ENCODE results near the gene C1orf159.

Gene C1orf159

DNA sequence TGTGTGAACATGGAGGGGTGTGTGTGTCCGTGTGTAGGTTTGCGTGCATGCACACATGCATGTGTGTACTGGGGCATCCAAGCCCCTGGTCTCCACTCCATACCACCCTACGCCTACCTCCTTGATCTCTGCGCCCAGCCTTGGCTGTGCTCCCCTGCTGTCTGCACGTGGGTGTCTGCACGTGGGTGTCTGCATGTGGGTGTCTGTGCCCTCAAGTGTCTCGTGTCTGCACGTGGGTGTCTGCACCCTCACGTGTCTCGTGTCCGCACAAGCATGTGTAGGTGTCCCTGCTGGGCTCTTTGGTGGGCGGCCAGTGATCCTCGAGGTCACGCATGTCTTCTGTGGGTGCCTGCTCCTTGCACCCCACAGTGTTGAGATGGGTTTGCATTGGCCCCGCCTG is 62.9 kb downstream of the C1orf159 start:
- Histone ChIP-seq H3K36me3 (ENCODE audit: control insufficient read depth in 2 of 2, insufficient read depth in 1 of 2, low read length in 2 of 2) (peaks cover 0 to 59% of the 10 kb centered on the region in 2 experiments; a peak in 1 of 3 replicates), H3K27ac (ENCODE audit: extremely low read depth, low read depth, low read length) (no peak overlapping the region), H3K4me3 (ENCODE audit: low read depth, low read length) (no peak overlapping the region), H3K4me1 (ENCODE audit: control insufficient read depth, insufficient read depth, low read length) (no peaks in the 10 kb centered on the region), H3K9me3 (ENCODE audit: control insufficient read depth, insufficient read depth, low read depth, low read length) (no peaks in the 10 kb centered on the region)
- ChIA-PET POLR2A (no interaction called here), CTCF (interaction anchor here (0.9 kb wide), 1 partner anchor 11 kb away, joined by 3 read pairs; no protein-coding TSS in a partner anchor)
- TF ChIP-seq ZNF843 (tag by site-specific recombination; IDR thresholded peaks at IDR 0.05) = no peak
- peak; percentile 96 for TF ChIP-seq EGR2 (tag by site-specific recombination; IDR thresholded peaks at IDR 0.05; ENCODE audit: low read depth)
- no peak for TF ChIP-seq ZNF776 (tag by site-specific recombination; IDR thresholded peaks at IDR 0.05; ENCODE audit: borderline replicate concordance)
- no peak for TF ChIP-seq ZNF623 (tag by site-specific recombination; IDR thresholded peaks at IDR 0.05)
- TF ChIP-seq ZNF660 (tag by site-specific recombination; IDR thresholded peaks at IDR 0.05) = no peak
- TF ChIP-seq ZNF2 (tag by site-specific recombination; IDR thresholded peaks at IDR 0.05) = no peak
- TF ChIP-seq, protein P1, sequence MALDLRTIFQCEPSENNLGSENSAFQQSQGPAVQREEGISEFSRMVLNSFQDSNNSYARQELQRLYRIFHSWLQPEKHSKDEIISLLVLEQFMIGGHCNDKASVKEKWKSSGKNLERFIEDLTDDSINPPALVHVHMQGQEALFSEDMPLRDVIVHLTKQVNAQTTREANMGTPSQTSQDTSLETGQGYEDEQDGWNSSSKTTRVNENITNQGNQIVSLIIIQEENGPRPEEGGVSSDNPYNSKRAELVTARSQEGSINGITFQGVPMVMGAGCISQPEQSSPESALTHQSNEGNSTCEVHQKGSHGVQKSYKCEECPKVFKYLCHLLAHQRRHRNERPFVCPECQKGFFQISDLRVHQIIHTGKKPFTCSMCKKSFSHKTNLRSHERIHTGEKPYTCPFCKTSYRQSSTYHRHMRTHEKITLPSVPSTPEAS (tag by site-specific recombination; IDR thresholded peaks at IDR 0.05) = no peak
- TF ChIP-seq KLF16 (tag by site-specific recombination; IDR thresholded peaks at IDR 0.05) = no peak
- TF ChIP-seq ZFHX2 (tag by site-specific recombination; conservative IDR thresholded peaks at IDR 0.05) = peak; percentile 99

DNA sequence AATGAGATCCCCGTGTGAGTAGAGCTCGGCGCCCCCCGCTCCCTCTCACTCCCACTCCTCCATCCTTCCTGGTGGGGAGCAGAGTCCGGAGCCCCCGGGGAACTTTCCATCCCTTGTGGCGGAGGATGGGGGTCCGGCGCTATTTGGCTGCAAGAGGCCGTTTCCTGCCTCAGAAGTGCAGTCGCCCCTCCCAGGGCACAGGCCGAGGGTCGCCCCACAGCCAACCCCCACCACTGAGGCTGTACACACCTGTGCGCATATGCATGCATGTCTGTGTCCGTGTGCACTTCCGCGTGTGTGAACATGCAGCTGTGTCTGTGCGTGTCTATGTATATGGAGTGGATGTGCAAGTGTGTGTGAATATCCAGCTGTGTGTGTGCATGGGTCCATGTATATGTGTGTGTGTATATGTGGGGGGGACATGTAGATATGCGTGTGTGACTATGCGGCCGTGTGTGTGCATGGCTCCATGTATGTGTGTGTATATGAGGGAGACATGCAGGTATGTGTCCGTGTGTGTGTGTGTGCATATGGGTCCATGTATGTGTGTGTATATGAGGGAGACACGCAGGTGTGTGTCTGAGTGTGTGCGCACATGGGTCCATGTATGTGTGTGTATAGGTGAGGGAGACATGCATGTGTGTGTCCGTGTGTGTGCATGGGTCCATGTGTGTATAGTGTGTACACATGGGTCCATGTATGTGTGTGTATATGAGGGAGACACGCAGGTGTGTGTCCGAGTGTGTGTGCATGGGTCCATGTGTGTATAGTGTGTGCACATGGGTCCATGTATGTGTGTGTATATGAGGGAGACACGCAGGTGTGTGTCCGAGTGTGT is 63.7 kb downstream of the C1orf159 start:
- CTCF ChIA-PET = interaction anchor here (0.5 to 1.1 kb wide), 2 partner anchors 30 to 68 kb away, joined by 4 read pairs; no protein-coding TSS in a partner anchor
- H3K4me1 ChIP-seq (ENCODE audit: control insufficient read depth, insufficient read depth, low read length) = no peaks in the 10 kb centered on the region
- H3K9me3 ChIP-seq (ENCODE audit: control insufficient read depth, insufficient read depth, low read depth, low read length) = no peaks in the 10 kb centered on the region
- H3K4me3 ChIP-seq (ENCODE audit: low read depth, low read length) = no peak overlapping the region
- H3K27ac ChIP-seq (ENCODE audit: extremely low read depth, low read depth, low read length) = no peak overlapping the region
- POLR2A ChIA-PET = no interaction called here
- peaks cover 0 to 65% of the 10 kb centered on the region in 2 experiments; a peak in 1 of 3 replicates for H3K36me3 ChIP-seq (ENCODE audit: control insufficient read depth in 2 of 2, insufficient read depth in 1 of 2, low read length in 2 of 2)
- TF ChIP-seq, protein P1 (tag by site-specific recombination; IDR thresholded peaks at IDR 0.05) = peak; percentile 90
- TF ChIP-seq ZNF629 (tag by site-specific recombination; IDR thresholded peaks at IDR 0.05) (no peak), ZNF791 (tag by site-specific recombination; IDR thresholded peaks at IDR 0.05) (no peak), ZNF121 (tag by site-specific recombination; IDR thresholded peaks at IDR 0.05) (no peak), BCL11A (tag by site-specific recombination; IDR thresholded peaks at IDR 0.05; ENCODE audit: low read depth) (no peak), KLF8 (tag by site-specific recombination; IDR thresholded peaks at IDR 0.05) (no peak), ZNF660 (tag by site-specific recombination; IDR thresholded peaks at IDR 0.05) (no peak), ZNF843 (tag by site-specific recombination; IDR thresholded peaks at IDR 0.05) (no peak), SP7 (tag by site-specific recombination; IDR thresholded peaks at IDR 0.05) (no peak)
- TF ChIP-seq, protein P2, sequence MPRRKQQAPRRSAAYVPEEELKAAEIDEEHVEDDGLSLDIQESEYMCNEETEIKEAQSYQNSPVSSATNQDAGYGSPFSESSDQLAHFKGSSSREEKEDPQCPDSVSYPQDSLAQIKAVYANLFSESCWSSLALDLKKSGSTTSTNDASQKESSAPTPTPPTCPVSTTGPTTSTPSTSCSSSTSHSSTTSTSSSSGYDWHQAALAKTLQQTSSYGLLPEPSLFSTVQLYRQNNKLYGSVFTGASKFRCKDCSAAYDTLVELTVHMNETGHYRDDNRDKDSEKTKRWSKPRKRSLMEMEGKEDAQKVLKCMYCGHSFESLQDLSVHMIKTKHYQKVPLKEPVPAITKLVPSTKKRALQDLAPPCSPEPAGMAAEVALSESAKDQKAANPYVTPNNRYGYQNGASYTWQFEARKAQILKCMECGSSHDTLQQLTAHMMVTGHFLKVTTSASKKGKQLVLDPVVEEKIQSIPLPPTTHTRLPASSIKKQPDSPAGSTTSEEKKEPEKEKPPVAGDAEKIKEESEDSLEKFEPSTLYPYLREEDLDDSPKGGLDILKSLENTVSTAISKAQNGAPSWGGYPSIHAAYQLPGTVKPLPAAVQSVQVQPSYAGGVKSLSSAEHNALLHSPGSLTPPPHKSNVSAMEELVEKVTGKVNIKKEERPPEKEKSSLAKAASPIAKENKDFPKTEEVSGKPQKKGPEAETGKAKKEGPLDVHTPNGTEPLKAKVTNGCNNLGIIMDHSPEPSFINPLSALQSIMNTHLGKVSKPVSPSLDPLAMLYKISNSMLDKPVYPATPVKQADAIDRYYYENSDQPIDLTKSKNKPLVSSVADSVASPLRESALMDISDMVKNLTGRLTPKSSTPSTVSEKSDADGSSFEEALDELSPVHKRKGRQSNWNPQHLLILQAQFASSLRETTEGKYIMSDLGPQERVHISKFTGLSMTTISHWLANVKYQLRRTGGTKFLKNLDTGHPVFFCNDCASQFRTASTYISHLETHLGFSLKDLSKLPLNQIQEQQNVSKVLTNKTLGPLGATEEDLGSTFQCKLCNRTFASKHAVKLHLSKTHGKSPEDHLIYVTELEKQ (tag by site-specific recombination; IDR thresholded peaks at IDR 0.05; ENCODE audit: borderline replicate concordance) = no peak
- TF ChIP-seq, protein P3, sequence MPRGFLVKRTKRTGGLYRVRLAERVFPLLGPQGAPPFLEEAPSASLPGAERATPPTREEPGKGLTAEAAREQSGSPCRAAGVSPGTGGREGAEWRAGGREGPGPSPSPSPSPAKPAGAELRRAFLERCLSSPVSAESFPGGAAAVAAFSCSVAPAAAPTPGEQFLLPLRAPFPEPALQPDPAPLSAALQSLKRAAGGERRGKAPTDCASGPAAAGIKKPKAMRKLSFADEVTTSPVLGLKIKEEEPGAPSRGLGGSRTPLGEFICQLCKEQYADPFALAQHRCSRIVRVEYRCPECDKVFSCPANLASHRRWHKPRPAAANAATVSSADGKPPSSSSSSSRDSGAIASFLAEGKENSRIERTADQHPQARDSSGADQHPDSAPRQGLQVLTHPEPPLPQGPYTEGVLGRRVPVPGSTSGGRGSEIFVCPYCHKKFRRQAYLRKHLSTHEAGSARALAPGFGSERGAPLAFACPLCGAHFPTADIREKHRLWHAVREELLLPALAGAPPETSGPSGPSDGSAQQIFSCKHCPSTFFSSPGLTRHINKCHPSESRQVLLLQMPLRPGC (tag by site-specific recombination; IDR thresholded peaks at IDR 0.05) = no peak
- TF ChIP-seq, protein P4, sequence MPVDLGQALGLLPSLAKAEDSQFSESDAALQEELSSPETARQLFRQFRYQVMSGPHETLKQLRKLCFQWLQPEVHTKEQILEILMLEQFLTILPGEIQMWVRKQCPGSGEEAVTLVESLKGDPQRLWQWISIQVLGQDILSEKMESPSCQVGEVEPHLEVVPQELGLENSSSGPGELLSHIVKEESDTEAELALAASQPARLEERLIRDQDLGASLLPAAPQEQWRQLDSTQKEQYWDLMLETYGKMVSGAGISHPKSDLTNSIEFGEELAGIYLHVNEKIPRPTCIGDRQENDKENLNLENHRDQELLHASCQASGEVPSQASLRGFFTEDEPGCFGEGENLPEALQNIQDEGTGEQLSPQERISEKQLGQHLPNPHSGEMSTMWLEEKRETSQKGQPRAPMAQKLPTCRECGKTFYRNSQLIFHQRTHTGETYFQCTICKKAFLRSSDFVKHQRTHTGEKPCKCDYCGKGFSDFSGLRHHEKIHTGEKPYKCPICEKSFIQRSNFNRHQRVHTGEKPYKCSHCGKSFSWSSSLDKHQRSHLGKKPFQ (tag by site-specific recombination; IDR thresholded peaks at IDR 0.05) = peak; percentile 63; the same call in 1 of the 2 replicates
- TF ChIP-seq, protein P5, sequence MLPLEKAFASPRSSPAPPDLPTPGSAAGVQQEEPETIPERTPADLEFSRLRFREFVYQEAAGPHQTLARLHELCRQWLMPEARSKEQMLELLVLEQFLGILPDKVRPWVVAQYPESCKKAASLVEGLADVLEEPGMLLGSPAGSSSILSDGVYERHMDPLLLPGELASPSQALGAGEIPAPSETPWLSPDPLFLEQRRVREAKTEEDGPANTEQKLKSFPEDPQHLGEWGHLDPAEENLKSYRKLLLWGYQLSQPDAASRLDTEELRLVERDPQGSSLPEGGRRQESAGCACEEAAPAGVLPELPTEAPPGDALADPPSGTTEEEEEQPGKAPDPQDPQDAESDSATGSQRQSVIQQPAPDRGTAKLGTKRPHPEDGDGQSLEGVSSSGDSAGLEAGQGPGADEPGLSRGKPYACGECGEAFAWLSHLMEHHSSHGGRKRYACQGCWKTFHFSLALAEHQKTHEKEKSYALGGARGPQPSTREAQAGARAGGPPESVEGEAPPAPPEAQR (tag by site-specific recombination; IDR thresholded peaks at IDR 0.05) = no peak
